ENCODE results near the gene GTF2B. TPM values are rescaled to one million over a fixed set of nuclear protein-coding genes. Genes with fewer than 3 reads are reported as not detected.
"Not testable (repeated sequence)": the region's sequence is repeated elsewhere in the genome, so short reads cannot be mapped to it uniquely, and the experiment has no call there.

GTF2B gene
- total and polyA plus RNA-seq, 2 of the 4 experiments (the other 2 are of a cell fraction) = 32.0 to 41.0 TPM

DNA sequence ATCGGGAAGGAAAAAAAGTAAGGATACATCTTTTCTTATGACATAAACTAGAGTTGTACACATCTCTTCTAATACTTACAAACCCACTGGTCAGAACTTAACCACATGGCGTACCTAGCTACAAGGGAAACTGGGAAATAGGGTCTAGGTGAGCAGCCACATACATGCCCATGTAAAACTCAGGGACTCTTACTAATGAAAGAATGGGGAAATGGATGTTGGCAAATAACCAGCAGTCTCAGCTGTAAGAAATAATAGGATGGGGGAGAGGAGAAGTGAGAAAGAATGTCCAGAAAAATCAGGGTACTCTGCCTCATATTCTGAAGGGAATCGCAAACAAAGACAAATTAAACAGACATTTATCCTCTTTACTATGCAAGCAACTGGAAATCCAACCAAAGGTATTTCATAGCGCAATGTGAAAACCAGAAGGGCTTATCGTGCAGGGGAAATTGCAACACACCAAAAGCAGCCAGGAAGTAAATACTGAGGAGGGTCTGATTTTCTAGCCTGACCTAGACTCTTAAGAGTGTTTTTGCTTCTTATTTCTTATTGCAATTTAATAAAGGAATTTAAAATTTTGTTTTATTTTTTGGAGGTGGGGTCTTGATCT is 17.5 kb downstream of the GTF2B start:
- DNase-seq (peak; percentile 23), ATAC-seq (ENCODE audit: low read depth) (no peak)
- H3K27ac ChIP-seq (ENCODE audit: insufficient read depth, low read length) = no peak overlapping the region
- in situ Hi-C loops (cut with MboI; ENCODE audit: low sequenced_read_pairs) (loop anchor here (10.0 kb wide), 2 partner anchors 129 to 199 kb away; no protein-coding TSS in a partner anchor), dilution Hi-C loops (cut with HindIII; ENCODE audit: low sequenced_read_pairs, unreplicated experiment) (no loop called here), intact Hi-C loops (cut with micrococcal nuclease) (no loop called here)
- peaks cover 32 to 55% of the 10 kb centered on the region in 2 experiments for H3K79me1 ChIP-seq (ENCODE audit: low read depth in 1 of 2, low read length in 2 of 2)
- H4K5ac ChIP-seq (ENCODE audit: low read depth, low read length) = no peak overlapping the region
- 0 out of 2 replicates have a peak, but pooled peaks cover 5% of the 10 kb centered on the region for H4K20me1 ChIP-seq (ENCODE audit: insufficient read depth, low read length)
- POLR2A ChIA-PET (ENCODE audit: unreplicated experiment) = interaction anchor here (0.6 kb wide), 1 partner anchor 1788 kb away, joined by 6 read pairs; no protein-coding TSS in a partner anchor
- no peak overlapping the region for H3K14ac ChIP-seq (replicated peaks; ENCODE audit: low read depth, low read length)
- peaks cover 8% of the 10 kb centered on the region; the same call in 1 of the 2 replicates for H3K36me3 ChIP-seq (ENCODE audit: control insufficient read depth, insufficient read depth, low read length)
- CTCF ChIA-PET = no interaction called here
- no peak overlapping the region for H2BK5ac ChIP-seq (ENCODE audit: low read depth, low read length, poor library complexity, severe bottlenecking)
- TF ChIP-seq CEBPB (IDR thresholded peaks at IDR 0.05; ENCODE audit: low read depth, low read length) (peak; percentile 50), RFX5 (IDR thresholded peaks at IDR 0.05; ENCODE audit: low read depth, low read length) (no peak)
- no peak overlapping the region for H2BK15ac ChIP-seq (ENCODE audit: low read depth, low read length)
- no peak overlapping the region; the same call in 1 of the 2 replicates for H3K4me2 ChIP-seq (ENCODE audit: low read depth, low read length)
- no peak overlapping the region for H2AFZ ChIP-seq (replicated peaks; ENCODE audit: low read length, poor library complexity)
- no peak overlapping the region for H2BK120ac ChIP-seq (ENCODE audit: low read depth, low read length)
- no peak overlapping the region for H2AK9ac ChIP-seq (replicated peaks; ENCODE audit: low read depth, low read length, poor library complexity)
- no peaks in the 10 kb centered on the region for H3K9me1 ChIP-seq (ENCODE audit: insufficient read depth, low read length)
- no peaks in the 10 kb centered on the region for H3K27me3 ChIP-seq (ENCODE audit: control insufficient read depth, insufficient read depth, low read length)
- no peak overlapping the region for H3K9ac ChIP-seq (ENCODE audit: low read depth, low read length)
- no CpG with 5 or more reads among the region's 5 CpGs for WGBS, 2 experiments (ENCODE audit: extremely low coverage in 2 of 2, insufficient read length in 1 of 2)
- no peak overlapping the region for H3K18ac ChIP-seq (ENCODE audit: low read depth, low read length)
- no peaks in the 10 kb centered on the region for H3K9me3 ChIP-seq (ENCODE audit: control insufficient read depth, insufficient read depth, low read length)
- no TSS peak for BruUV-seq (replicated peaks)
- no peak overlapping the region for H3K4me3 ChIP-seq (ENCODE audit: insufficient read depth, low read depth, low read length)
- H3K56ac ChIP-seq (ENCODE audit: extremely low read depth, insufficient read depth, low read length) = no peak overlapping the region
- no peak overlapping the region for H3K4ac ChIP-seq (ENCODE audit: low read depth, low read length)
- peaks cover 12% of the 10 kb centered on the region; the same call in 1 of the 2 replicates for H3K4me1 ChIP-seq (ENCODE audit: control insufficient read depth, insufficient read depth, low read length)
- H2BK20ac ChIP-seq (ENCODE audit: low read depth, low read length) = no peak overlapping the region
- no peak overlapping the region for H3K23ac ChIP-seq (ENCODE audit: low read depth, low read length)
- H4K8ac ChIP-seq (ENCODE audit: low read depth in 2 of 2, low read length in 2 of 2) = no peak overlapping the region
- no peak overlapping the region for H4K91ac ChIP-seq (ENCODE audit: insufficient read depth, low read depth, low read length)
- no peak overlapping the region for H2AK5ac ChIP-seq (ENCODE audit: low read depth, low read length)

DNA sequence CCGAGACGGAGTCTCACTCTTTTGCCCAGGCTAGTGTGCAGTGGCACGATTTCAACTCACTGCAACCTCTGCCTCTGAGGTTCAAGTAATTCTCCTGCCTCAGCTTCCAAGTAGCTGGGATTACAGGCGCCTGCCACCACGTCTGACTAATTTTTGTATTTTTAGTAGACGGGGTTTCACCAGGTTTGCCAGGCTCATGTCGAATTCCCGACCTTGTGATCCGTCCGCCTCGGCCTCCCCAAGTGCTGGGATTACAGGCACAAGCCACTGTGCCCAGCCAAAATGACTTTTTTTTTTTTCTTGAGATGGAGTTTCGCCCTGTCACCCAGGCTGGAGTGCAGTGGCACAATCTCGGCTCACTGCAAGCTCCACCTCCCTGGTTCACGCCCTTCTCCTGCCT is 21.7 kb downstream of the GTF2B start:
- intact Hi-C loops (cut with micrococcal nuclease); CTCF ChIA-PET; H2AFZ ChIP-seq (replicated peaks; ENCODE audit: low read length, poor library complexity); H3K36me3 ChIP-seq (ENCODE audit: control insufficient read depth, insufficient read depth, low read length); H3K23ac ChIP-seq (ENCODE audit: low read depth, low read length); dilution Hi-C loops (cut with HindIII; ENCODE audit: low sequenced_read_pairs, unreplicated experiment); H3K4me2 ChIP-seq (ENCODE audit: low read depth, low read length); DNase-seq; H4K8ac ChIP-seq (ENCODE audit: low read depth in 2 of 2, low read length in 2 of 2); ATAC-seq (ENCODE audit: low read depth); BruUV-seq (replicated peaks); H4K91ac ChIP-seq (ENCODE audit: insufficient read depth, low read depth, low read length); H2AK5ac ChIP-seq (ENCODE audit: low read depth, low read length); H2AK9ac ChIP-seq (replicated peaks; ENCODE audit: low read depth, low read length, poor library complexity); H2BK20ac ChIP-seq (ENCODE audit: low read depth, low read length); H3K27me3 ChIP-seq (ENCODE audit: control insufficient read depth, insufficient read depth, low read length); H3K9me1 ChIP-seq (ENCODE audit: insufficient read depth, low read length); H3K18ac ChIP-seq (ENCODE audit: low read depth, low read length); H3K4me3 ChIP-seq (ENCODE audit: insufficient read depth, low read depth, low read length); H2BK5ac ChIP-seq (ENCODE audit: low read depth, low read length, poor library complexity, severe bottlenecking); H3K9ac ChIP-seq (ENCODE audit: low read depth, low read length); H3K9me3 ChIP-seq (ENCODE audit: control insufficient read depth, insufficient read depth, low read length); H2BK120ac ChIP-seq (ENCODE audit: low read depth, low read length); H2BK15ac ChIP-seq (ENCODE audit: low read depth, low read length); H3K14ac ChIP-seq (replicated peaks; ENCODE audit: low read depth, low read length); H3K56ac ChIP-seq (ENCODE audit: extremely low read depth, insufficient read depth, low read length); H3K4me1 ChIP-seq (ENCODE audit: control insufficient read depth, insufficient read depth, low read length); H3K27ac ChIP-seq (ENCODE audit: insufficient read depth, low read length); POLR2A ChIA-PET (ENCODE audit: unreplicated experiment); H3K4ac ChIP-seq (ENCODE audit: low read depth, low read length); H4K5ac ChIP-seq (ENCODE audit: low read depth, low read length): not testable (repeated sequence)
- 98% methylated on average over 8 of the region's 14 CpGs; no CpG with 5 or more reads in 1 of the 2 experiments for WGBS, 2 experiments (ENCODE audit: extremely low coverage in 2 of 2, insufficient read length in 1 of 2)
- Histone ChIP-seq H3K79me1 (ENCODE audit: low read depth in 1 of 2, low read length in 2 of 2) (peaks cover 22 to 58% of the 10 kb centered on the region in 2 experiments), H4K20me1 (ENCODE audit: insufficient read depth, low read length) (peaks cover 15% of the 10 kb centered on the region; the same call in 1 of the 2 replicates)
- in situ Hi-C loops (cut with MboI; ENCODE audit: low sequenced_read_pairs) = loop anchor here (10.0 kb wide), 2 partner anchors 125 to 195 kb away; no protein-coding TSS in a partner anchor

All from IMR-90 (cell line).